Measurements from ENCODE around the gene CACNA1I.
A peak's percentile ranks its signal among the peaks of the same experiment; 100 is the strongest.

CACNA1I gene

GRCh38 chr22:39669432-39669831 lies 98.9 kb downstream of the CACNA1I start:
- H4K8ac ChIP-seq (ENCODE audit: low read depth, low read length), result no peak overlapping the region
- H3K4me1 ChIP-seq (ENCODE audit: control insufficient read depth, low read depth, low read length), result no peaks in the 10 kb centered on the region
- no peaks in the 10 kb centered on the region for H3K36me3 ChIP-seq (ENCODE audit: control insufficient read depth, insufficient read depth, low read length)
- H4K5ac ChIP-seq (ENCODE audit: low read length), result no peak overlapping the region
- H2BK5ac ChIP-seq (ENCODE audit: low read length), result no peak overlapping the region
- no peak overlapping the region for H3K4me3 ChIP-seq (ENCODE audit: low read length)
- H3K79me1 ChIP-seq (ENCODE audit: low read length), result no peaks in the 10 kb centered on the region
- no peak overlapping the region for H2BK120ac ChIP-seq (ENCODE audit: low read depth, low read length)
- no peak overlapping the region for H3K4ac ChIP-seq (ENCODE audit: low read depth, low read length)
- no peak overlapping the region for H3K56ac ChIP-seq (ENCODE audit: low read length)
- no CpG with 5 or more reads among the region's 2 CpGs for WGBS (ENCODE audit: extremely low coverage, insufficient coverage, low lambda C conversion rate)
- no peak overlapping the region for H3K18ac ChIP-seq (ENCODE audit: low read length)
- no peak overlapping the region for H3K23ac ChIP-seq (ENCODE audit: low read length)
- no peaks in the 10 kb centered on the region for H3K79me2 ChIP-seq (ENCODE audit: control insufficient read depth, insufficient read depth, low read length)
- no peak overlapping the region for H2AK5ac ChIP-seq (ENCODE audit: low read length)
- H2BK15ac ChIP-seq (replicated peaks; ENCODE audit: low read depth), result no peak overlapping the region
- H3K27me3 ChIP-seq (ENCODE audit: insufficient read depth, low read length, poor library complexity), result no peaks in the 10 kb centered on the region
- H3K27ac ChIP-seq (ENCODE audit: low read depth, low read length), result no peak overlapping the region
- H3K9ac ChIP-seq (ENCODE audit: low read length), result no peak overlapping the region
- no peak overlapping the region for H3K4me2 ChIP-seq (ENCODE audit: low read length)
- no peak for DNase-seq

DNA sequence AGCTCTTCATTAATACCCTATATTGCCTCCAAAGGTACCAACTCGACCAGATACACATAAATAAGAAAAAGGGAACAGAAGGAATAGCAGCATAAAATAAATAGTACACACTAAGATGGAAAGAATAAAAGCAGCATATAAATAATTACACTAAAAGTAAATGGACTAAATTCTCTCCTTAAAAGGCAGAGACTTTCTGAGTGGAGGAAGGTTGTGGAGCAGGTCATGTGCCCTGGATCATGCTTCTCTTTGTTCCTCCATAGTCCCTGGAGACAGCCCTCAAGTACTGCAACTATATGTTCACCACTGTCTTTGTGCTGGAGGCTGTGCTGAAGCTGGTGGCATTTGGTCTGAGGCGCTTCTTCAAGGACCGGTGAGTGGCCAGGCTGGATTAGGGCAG lies 101.4 kb downstream of the CACNA1I start:
- Histone ChIP-seq H3K4ac (ENCODE audit: low read depth, low read length) (no peak overlapping the region), H3K9ac (ENCODE audit: low read length) (no peak overlapping the region), H3K56ac (ENCODE audit: low read length) (no peak overlapping the region), H3K36me3 (ENCODE audit: control insufficient read depth, insufficient read depth, low read length) (no peaks in the 10 kb centered on the region), H2BK5ac (ENCODE audit: low read length) (no peak overlapping the region), H3K23ac (ENCODE audit: low read length) (no peak overlapping the region), H3K27ac (ENCODE audit: low read depth, low read length) (no peak overlapping the region), H3K18ac (ENCODE audit: low read length) (no peak overlapping the region), H3K27me3 (ENCODE audit: insufficient read depth, low read length, poor library complexity) (no peaks in the 10 kb centered on the region), H3K4me2 (ENCODE audit: low read length) (no peak overlapping the region), H2BK15ac (replicated peaks; ENCODE audit: low read depth) (no peak overlapping the region), H3K79me1 (ENCODE audit: low read length) (no peaks in the 10 kb centered on the region), H3K79me2 (ENCODE audit: control insufficient read depth, insufficient read depth, low read length) (no peaks in the 10 kb centered on the region), H2AK5ac (ENCODE audit: low read length) (no peak overlapping the region), H3K4me1 (ENCODE audit: control insufficient read depth, low read depth, low read length) (no peaks in the 10 kb centered on the region), H4K8ac (ENCODE audit: low read depth, low read length) (no peak overlapping the region), H4K5ac (ENCODE audit: low read length) (no peak overlapping the region), H3K4me3 (ENCODE audit: low read length) (no peak overlapping the region), H2BK120ac (ENCODE audit: low read depth, low read length) (no peak overlapping the region)
- DNase-seq, result no peak
- no CpG with 5 or more reads among the region's 3 CpGs for WGBS (ENCODE audit: extremely low coverage, insufficient coverage, low lambda C conversion rate)

- Histone ChIP-seq H2BK5ac (ENCODE audit: low read length) (no peak overlapping the region), H3K56ac (ENCODE audit: low read length) (no peak overlapping the region), H2BK120ac (ENCODE audit: low read depth, low read length) (no peak overlapping the region), H4K8ac (ENCODE audit: low read depth, low read length) (no peak overlapping the region), H3K4me3 (ENCODE audit: low read length) (no peak overlapping the region), H4K5ac (ENCODE audit: low read length) (no peak overlapping the region), H3K4ac (ENCODE audit: low read depth, low read length) (no peak overlapping the region), H3K4me2 (ENCODE audit: low read length) (no peak overlapping the region), H3K79me1 (ENCODE audit: low read length) (no peaks in the 10 kb centered on the region), H3K27me3 (ENCODE audit: insufficient read depth, low read length, poor library complexity) (no peaks in the 10 kb centered on the region), H3K79me2 (ENCODE audit: control insufficient read depth, insufficient read depth, low read length) (no peaks in the 10 kb centered on the region), H3K9ac (ENCODE audit: low read length) (no peak overlapping the region), H2BK15ac (replicated peaks; ENCODE audit: low read depth) (no peak overlapping the region), H3K23ac (ENCODE audit: low read length) (no peak overlapping the region), H3K27ac (ENCODE audit: low read depth, low read length) (no peak overlapping the region), H2AK5ac (ENCODE audit: low read length) (no peak overlapping the region), H3K18ac (ENCODE audit: low read length) (no peak overlapping the region), H3K36me3 (ENCODE audit: control insufficient read depth, insufficient read depth, low read length) (no peaks in the 10 kb centered on the region), H3K4me1 (ENCODE audit: control insufficient read depth, low read depth, low read length) (no peaks in the 10 kb centered on the region)
- no CpG with 5 or more reads among the region's 7 CpGs for WGBS (ENCODE audit: extremely low coverage, insufficient coverage, low lambda C conversion rate)
- peak; percentile 28 for DNase-seq
Observed at GRCh38 chr22:39674536-39674935, 104.0 kb downstream of the CACNA1I start.

- Histone ChIP-seq H3K4me2 (ENCODE audit: low read length) (no peak overlapping the region), H2BK120ac (ENCODE audit: low read depth, low read length) (no peak overlapping the region), H2AK5ac (ENCODE audit: low read length) (no peak overlapping the region), H3K4me3 (ENCODE audit: low read length) (no peak overlapping the region), H3K23ac (ENCODE audit: low read length) (no peak overlapping the region), H3K4ac (ENCODE audit: low read depth, low read length) (no peak overlapping the region), H3K9ac (ENCODE audit: low read length) (no peak overlapping the region), H2BK5ac (ENCODE audit: low read length) (no peak overlapping the region), H4K5ac (ENCODE audit: low read length) (no peak overlapping the region), H3K56ac (ENCODE audit: low read length) (no peak overlapping the region), H3K18ac (ENCODE audit: low read length) (no peak overlapping the region), H3K36me3 (ENCODE audit: control insufficient read depth, insufficient read depth, low read length) (no peaks in the 10 kb centered on the region), H4K8ac (ENCODE audit: low read depth, low read length) (no peak overlapping the region), H3K27ac (ENCODE audit: low read depth, low read length) (no peak overlapping the region), H3K4me1 (ENCODE audit: control insufficient read depth, low read depth, low read length) (no peaks in the 10 kb centered on the region), H3K79me2 (ENCODE audit: control insufficient read depth, insufficient read depth, low read length) (no peaks in the 10 kb centered on the region), H3K27me3 (ENCODE audit: insufficient read depth, low read length, poor library complexity) (no peaks in the 10 kb centered on the region), H3K79me1 (ENCODE audit: low read length) (no peaks in the 10 kb centered on the region), H2BK15ac (replicated peaks; ENCODE audit: low read depth) (no peak overlapping the region)
- DNase-seq, result no peak
- no CpG with 5 or more reads among the region's 10 CpGs for WGBS (ENCODE audit: extremely low coverage, insufficient coverage, low lambda C conversion rate)
Observed at GRCh38 chr22:39675947-39676346, 105.4 kb downstream of the CACNA1I start.

GRCh38 chr22:39677967-39678366 lies 107.4 kb downstream of the CACNA1I start:
- Histone ChIP-seq H3K79me2 (ENCODE audit: control insufficient read depth, insufficient read depth, low read length) (no peaks in the 10 kb centered on the region), H3K4me1 (ENCODE audit: control insufficient read depth, low read depth, low read length) (no peaks in the 10 kb centered on the region), H4K8ac (ENCODE audit: low read depth, low read length) (no peak overlapping the region), H3K36me3 (ENCODE audit: control insufficient read depth, insufficient read depth, low read length) (no peaks in the 10 kb centered on the region), H3K56ac (ENCODE audit: low read length) (no peak overlapping the region), H3K27ac (ENCODE audit: low read depth, low read length) (no peak overlapping the region), H3K4me2 (ENCODE audit: low read length) (no peak overlapping the region), H2BK5ac (ENCODE audit: low read length) (no peak overlapping the region), H2BK120ac (ENCODE audit: low read depth, low read length) (no peak overlapping the region), H4K5ac (ENCODE audit: low read length) (no peak overlapping the region), H2AK5ac (ENCODE audit: low read length) (no peak overlapping the region), H2BK15ac (replicated peaks; ENCODE audit: low read depth) (no peak overlapping the region), H3K23ac (ENCODE audit: low read length) (no peak overlapping the region), H3K4ac (ENCODE audit: low read depth, low read length) (no peak overlapping the region), H3K4me3 (ENCODE audit: low read length) (no peak overlapping the region), H3K79me1 (ENCODE audit: low read length) (no peaks in the 10 kb centered on the region), H3K27me3 (ENCODE audit: insufficient read depth, low read length, poor library complexity) (no peaks in the 10 kb centered on the region), H3K9ac (ENCODE audit: low read length) (no peak overlapping the region), H3K18ac (ENCODE audit: low read length) (no peak overlapping the region)
- WGBS (ENCODE audit: extremely low coverage, insufficient coverage, low lambda C conversion rate), result no CpG with 5 or more reads among the region's 12 CpGs
- no peak for DNase-seq

GRCh38 chr22:39678862-39679490 lies 108.4 kb downstream of the CACNA1I start:
- WGBS (ENCODE audit: extremely low coverage, insufficient coverage, low lambda C conversion rate), result no CpG with 5 or more reads among the region's 47 CpGs
- H3K27ac ChIP-seq (ENCODE audit: low read depth, low read length), result no peak overlapping the region
- H3K79me2 ChIP-seq (ENCODE audit: control insufficient read depth, insufficient read depth, low read length), result no peaks in the 10 kb centered on the region
- no peak overlapping the region for H3K56ac ChIP-seq (ENCODE audit: low read length)
- no peak overlapping the region for H2AK5ac ChIP-seq (ENCODE audit: low read length)
- no peak overlapping the region for H3K4me3 ChIP-seq (ENCODE audit: low read length)
- no peak overlapping the region for H3K18ac ChIP-seq (ENCODE audit: low read length)
- no peak overlapping the region for H2BK120ac ChIP-seq (ENCODE audit: low read depth, low read length)
- H3K4me2 ChIP-seq (ENCODE audit: low read length), result no peak overlapping the region
- no peaks in the 10 kb centered on the region for H3K27me3 ChIP-seq (ENCODE audit: insufficient read depth, low read length, poor library complexity)
- DNase-seq, result no peak
- no peaks in the 10 kb centered on the region for H3K79me1 ChIP-seq (ENCODE audit: low read length)
- no peak overlapping the region for H4K8ac ChIP-seq (ENCODE audit: low read depth, low read length)
- no peak overlapping the region for H3K9ac ChIP-seq (ENCODE audit: low read length)
- no peaks in the 10 kb centered on the region for H3K36me3 ChIP-seq (ENCODE audit: control insufficient read depth, insufficient read depth, low read length)
- no peak overlapping the region for H3K23ac ChIP-seq (ENCODE audit: low read length)
- no peak overlapping the region for H2BK5ac ChIP-seq (ENCODE audit: low read length)
- H4K5ac ChIP-seq (ENCODE audit: low read length), result no peak overlapping the region
- no peak overlapping the region for H2BK15ac ChIP-seq (replicated peaks; ENCODE audit: low read depth)
- no peaks in the 10 kb centered on the region for H3K4me1 ChIP-seq (ENCODE audit: control insufficient read depth, low read depth, low read length)
- no peak overlapping the region for H3K4ac ChIP-seq (ENCODE audit: low read depth, low read length)

Measured in mesendoderm (in vitro differentiated cells).